Astrocyte (in vitro differentiated cells and primary cell): ENCODE results near the gene VWA8. TPM values are rescaled to one million over a fixed set of nuclear protein-coding genes. Genes with fewer than 3 reads are reported as not detected.

Source experiments
- DNase-seq: peaks from one replicate; pipeline ENCODE4 v3.0.0-alpha.2; 2010; ENCODE audit warnings: low read depth
- FAIRE-seq: peaks from 2 replicates; lab custom pipeline; 2011; peaks lifted over from hg19 to GRCh38; lab: Jason Lieb, UNC
- H2AFZ ChIP-seq: 2 replicates; pipeline ENCODE4 v1.6.0; 2012; ENCODE audit warnings: low read depth, low read length, inconsistent platforms
- H3K27ac ChIP-seq: 2 replicates; pipeline ENCODE4 v1.5.1; 2011; ENCODE audit warnings: low read depth, low read length, inconsistent platforms
- H3K27me3 ChIP-seq: 2 replicates; pipeline ENCODE4 v1.6.0; 2011; ENCODE audit warnings: low read length, inconsistent platforms; ENCODE audit not compliant: insufficient read depth
- H3K36me3 ChIP-seq: 2 replicates; pipeline ENCODE4 v1.5.1; 2011; ENCODE audit warnings: low read length, inconsistent platforms; ENCODE audit not compliant: insufficient read depth
- H3K4me1 ChIP-seq: 2 replicates; pipeline ENCODE4 v1.5.1; 2011; ENCODE audit warnings: low read length, inconsistent platforms; ENCODE audit not compliant: insufficient read depth
- H3K4me2 ChIP-seq: 2 replicates; pipeline ENCODE4 v1.6.0; 2012; ENCODE audit warnings: low read length, inconsistent platforms
- H3K4me3 ChIP-seq: 2 replicates; pipeline ENCODE4 v1.5.1; 2011; ENCODE audit warnings: low read depth, mild to moderate bottlenecking, low read length, inconsistent platforms; ENCODE audit not compliant: insufficient read depth
- H3K79me2 ChIP-seq: 2 replicates; pipeline ENCODE4 v1.6.0; 2012; ENCODE audit warnings: mild to moderate bottlenecking, low read length, inconsistent platforms; ENCODE audit not compliant: insufficient read depth
- H3K9ac ChIP-seq: 2 replicates; pipeline ENCODE4 v1.6.0; 2012; ENCODE audit warnings: mild to moderate bottlenecking, low read length, inconsistent platforms
- H3K9me3 ChIP-seq: 2 replicates; pipeline ENCODE4 v1.5.1; 2012; ENCODE audit warnings: low read depth, mild to moderate bottlenecking, low read length, inconsistent platforms; ENCODE audit not compliant: insufficient read depth
- H4K20me1 ChIP-seq: 2 replicates; pipeline ENCODE4 v1.6.0; 2012; ENCODE audit warnings: low read length, inconsistent platforms; ENCODE audit not compliant: insufficient read depth
- H3K27ac Mint-ChIP-seq: one replicate; pipeline ENCODE4 v1.8.0; 2021; ENCODE audit warnings: mild to moderate bottlenecking, mixed read lengths; ENCODE audit not compliant: unreplicated experiment
- H3K27me3 Mint-ChIP-seq: one replicate; pipeline ENCODE4 v1.8.0; 2021; ENCODE audit warnings: low read depth, mixed read lengths; ENCODE audit not compliant: unreplicated experiment
- H3K36me3 Mint-ChIP-seq: one replicate; pipeline ENCODE4 v1.8.0; 2021; ENCODE audit warnings: low read depth, mixed read lengths; ENCODE audit not compliant: unreplicated experiment
- H3K4me1 Mint-ChIP-seq: one replicate; pipeline ENCODE4 v1.8.0; 2021; ENCODE audit warnings: low read depth, mixed read lengths; ENCODE audit not compliant: unreplicated experiment
- H3K4me3 Mint-ChIP-seq: one replicate; pipeline ENCODE4 v1.8.0; 2021; ENCODE audit warnings: mild to moderate bottlenecking, moderate library complexity, mixed read lengths; ENCODE audit not compliant: unreplicated experiment
- H3K9me3 Mint-ChIP-seq: one replicate; pipeline ENCODE4 v1.8.0; 2021; ENCODE audit warnings: mild to moderate bottlenecking, mixed read lengths; ENCODE audit not compliant: unreplicated experiment
- EZH2 ChIP-seq: IDR thresholded peaks from 2 replicates; pipeline ENCODE4 v1.6.1; 2012; ENCODE audit warnings: mild to moderate bottlenecking, low read length, inconsistent platforms; ENCODE audit not compliant: insufficient read depth
- total RNA-seq: library from RNA; stranded (reverse); gene quantifications from 2 replicates; pipeline ENCODE4 v1.2.1, GENCODE V29; 2021
- TF ChIP-seq, protein P1 (sequence below): IDR thresholded peaks from 2 replicates; pipeline ENCODE4 v1.5.1; 2011; ENCODE audit warnings: low read depth, mild to moderate bottlenecking, inconsistent platforms, low read length, moderate library complexity; ENCODE audit not compliant: insufficient read depth

Gene VWA8
- total RNA-seq, 1 donor from 2014 or later, result 15.6 TPM

- no peak for DNase-seq
These were observed 195.1 kb downstream of the VWA8 start for GRCh38 chr13:41765813-41766212.

GRCh38 chr13:41765020-41765419, 195.9 kb downstream of the VWA8 start:
- TF ChIP-seq EZH2, result no peak
- TF ChIP-seq, protein P1, sequence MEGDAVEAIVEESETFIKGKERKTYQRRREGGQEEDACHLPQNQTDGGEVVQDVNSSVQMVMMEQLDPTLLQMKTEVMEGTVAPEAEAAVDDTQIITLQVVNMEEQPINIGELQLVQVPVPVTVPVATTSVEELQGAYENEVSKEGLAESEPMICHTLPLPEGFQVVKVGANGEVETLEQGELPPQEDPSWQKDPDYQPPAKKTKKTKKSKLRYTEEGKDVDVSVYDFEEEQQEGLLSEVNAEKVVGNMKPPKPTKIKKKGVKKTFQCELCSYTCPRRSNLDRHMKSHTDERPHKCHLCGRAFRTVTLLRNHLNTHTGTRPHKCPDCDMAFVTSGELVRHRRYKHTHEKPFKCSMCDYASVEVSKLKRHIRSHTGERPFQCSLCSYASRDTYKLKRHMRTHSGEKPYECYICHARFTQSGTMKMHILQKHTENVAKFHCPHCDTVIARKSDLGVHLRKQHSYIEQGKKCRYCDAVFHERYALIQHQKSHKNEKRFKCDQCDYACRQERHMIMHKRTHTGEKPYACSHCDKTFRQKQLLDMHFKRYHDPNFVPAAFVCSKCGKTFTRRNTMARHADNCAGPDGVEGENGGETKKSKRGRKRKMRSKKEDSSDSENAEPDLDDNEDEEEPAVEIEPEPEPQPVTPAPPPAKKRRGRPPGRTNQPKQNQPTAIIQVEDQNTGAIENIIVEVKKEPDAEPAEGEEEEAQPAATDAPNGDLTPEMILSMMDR, result no peak
- Histone ChIP-seq H3K27me3 (no peaks in the 10 kb centered on the region), H3K4me1 (no peaks in the 10 kb centered on the region), H3K79me2 (no peaks in the 10 kb centered on the region), H3K9me3 (no peaks in the 10 kb centered on the region), H3K9ac (no peak overlapping the region), H3K4me3 (no peak overlapping the region), H2AFZ (no peak overlapping the region), H4K20me1 (no peaks in the 10 kb centered on the region), H3K36me3 (no peaks in the 10 kb centered on the region), H3K27ac (no peak overlapping the region), H3K4me2 (no peak overlapping the region)
- no peaks in the 10 kb centered on the region for H3K9me3 Mint-ChIP-seq
- FAIRE-seq (no peak), DNase-seq (no peak)
- no peaks in the 10 kb centered on the region for H3K36me3 Mint-ChIP-seq
- no peak overlapping the region for H3K27ac Mint-ChIP-seq
- peaks cover 2% of the 10 kb centered on the region for H3K4me1 Mint-ChIP-seq
- H3K4me3 Mint-ChIP-seq, result no peak overlapping the region
- H3K27me3 Mint-ChIP-seq, result no peaks in the 10 kb centered on the region

More at GRCh38 chr13:41765813-41766212, 195.1 kb downstream of the VWA8 start:
- Histone ChIP-seq H4K20me1 (no peaks in the 10 kb centered on the region), H3K4me3 (no peak overlapping the region), H3K27me3 (no peaks in the 10 kb centered on the region), H3K36me3 (no peaks in the 10 kb centered on the region), H3K79me2 (no peaks in the 10 kb centered on the region), H3K4me2 (no peak overlapping the region), H3K9ac (no peak overlapping the region), H3K9me3 (no peaks in the 10 kb centered on the region), H3K4me1 (no peaks in the 10 kb centered on the region), H3K27ac (no peak overlapping the region), H2AFZ (no peak overlapping the region)
- H3K4me3 Mint-ChIP-seq, result no peak overlapping the region
- no peaks in the 10 kb centered on the region for H3K27me3 Mint-ChIP-seq
- no peak for FAIRE-seq
- H3K4me1 Mint-ChIP-seq, result peaks cover 2% of the 10 kb centered on the region
- H3K27ac Mint-ChIP-seq, result no peak overlapping the region
- no peak for TF ChIP-seq EZH2
- TF ChIP-seq, protein P1, result no peak
- no peaks in the 10 kb centered on the region for H3K9me3 Mint-ChIP-seq
- no peaks in the 10 kb centered on the region for H3K36me3 Mint-ChIP-seq

DNA sequence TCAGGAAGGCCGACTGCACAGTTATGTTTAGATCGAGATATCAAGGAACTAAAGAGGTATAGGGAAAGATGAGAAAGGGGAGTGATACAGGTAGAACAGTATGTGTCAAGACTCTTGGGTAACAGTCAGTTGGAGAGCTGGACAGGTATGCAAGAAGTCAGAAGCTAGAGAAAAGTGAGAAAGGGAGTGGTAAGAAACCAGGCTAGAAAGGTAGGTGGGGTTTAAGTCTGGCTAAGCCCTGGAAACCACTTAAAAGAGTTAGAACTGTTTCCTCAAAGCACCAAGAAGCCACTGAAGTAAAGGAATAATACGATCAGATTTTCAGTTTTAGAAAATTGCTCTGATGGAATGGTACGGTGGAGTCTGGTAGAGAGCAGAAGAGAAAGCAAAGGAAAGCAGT, 196.4 kb downstream of the VWA8 start:
- Histone ChIP-seq H3K4me2 (no peak overlapping the region), H3K4me3 (no peak overlapping the region), H3K36me3 (no peaks in the 10 kb centered on the region), H3K4me1 (no peaks in the 10 kb centered on the region), H3K9ac (no peak overlapping the region), H4K20me1 (no peaks in the 10 kb centered on the region), H2AFZ (no peak overlapping the region), H3K9me3 (no peaks in the 10 kb centered on the region), H3K27me3 (no peaks in the 10 kb centered on the region), H3K79me2 (no peaks in the 10 kb centered on the region), H3K27ac (no peak overlapping the region)
- TF ChIP-seq EZH2, result no peak
- TF ChIP-seq, protein P1, result no peak
- DNase-seq, result no peak
- Mint-ChIP-seq H3K9me3 (no peaks in the 10 kb centered on the region), H3K27me3 (no peaks in the 10 kb centered on the region), H3K4me3 (no peak overlapping the region), H3K36me3 (peaks cover under 1% of the 10 kb centered on the region), H3K27ac (no peak overlapping the region), H3K4me1 (peaks cover 2% of the 10 kb centered on the region)
- no peak for FAIRE-seq
